Stimulated activated effector memory CD8-positive, alpha-beta T cell treated with anti-CD3 and anti-CD28 coated beads, Interleukin-12 subunit alpha, Interleukin-12 subunit beta, amount 100 ng/mL, for 72 hours (primary cell): ENCODE measurements around the gene GCN1.
A peak's percentile ranks its signal among the peaks of the same experiment; 100 is the strongest.

Experiments
- ATAC-seq: fragments of 150-1000 bp; cut with Tn5 transposase; 2 replicates; pipeline ENCODE4 v1.10.0; 2021
- DNase-seq, 2 donors: peaks; one replicate each; pipeline ENCODE4 v3.0.0; 2021 to 2022; ENCODE audit warnings: low spot score in 2 of 2
- H3K27ac Mint-ChIP-seq: one replicate; pipeline ENCODE4 v1.8.0; 2022; ENCODE audit warnings: mild to moderate bottlenecking, mixed read lengths
- H3K36me3 Mint-ChIP-seq: one replicate; pipeline ENCODE4 v1.8.0; 2022; ENCODE audit warnings: mild to moderate bottlenecking, mixed read lengths
- H3K4me1 Mint-ChIP-seq: one replicate; pipeline ENCODE4 v1.8.0; 2022; ENCODE audit warnings: mixed read lengths
- H3K4me3 Mint-ChIP-seq: one replicate; pipeline ENCODE4 v1.8.0; 2022; ENCODE audit warnings: mild to moderate bottlenecking, mixed read lengths
- H3K9me3 Mint-ChIP-seq: one replicate; pipeline ENCODE4 v1.8.0; 2022; ENCODE audit warnings: mixed read lengths

Gene GCN1

DNA sequence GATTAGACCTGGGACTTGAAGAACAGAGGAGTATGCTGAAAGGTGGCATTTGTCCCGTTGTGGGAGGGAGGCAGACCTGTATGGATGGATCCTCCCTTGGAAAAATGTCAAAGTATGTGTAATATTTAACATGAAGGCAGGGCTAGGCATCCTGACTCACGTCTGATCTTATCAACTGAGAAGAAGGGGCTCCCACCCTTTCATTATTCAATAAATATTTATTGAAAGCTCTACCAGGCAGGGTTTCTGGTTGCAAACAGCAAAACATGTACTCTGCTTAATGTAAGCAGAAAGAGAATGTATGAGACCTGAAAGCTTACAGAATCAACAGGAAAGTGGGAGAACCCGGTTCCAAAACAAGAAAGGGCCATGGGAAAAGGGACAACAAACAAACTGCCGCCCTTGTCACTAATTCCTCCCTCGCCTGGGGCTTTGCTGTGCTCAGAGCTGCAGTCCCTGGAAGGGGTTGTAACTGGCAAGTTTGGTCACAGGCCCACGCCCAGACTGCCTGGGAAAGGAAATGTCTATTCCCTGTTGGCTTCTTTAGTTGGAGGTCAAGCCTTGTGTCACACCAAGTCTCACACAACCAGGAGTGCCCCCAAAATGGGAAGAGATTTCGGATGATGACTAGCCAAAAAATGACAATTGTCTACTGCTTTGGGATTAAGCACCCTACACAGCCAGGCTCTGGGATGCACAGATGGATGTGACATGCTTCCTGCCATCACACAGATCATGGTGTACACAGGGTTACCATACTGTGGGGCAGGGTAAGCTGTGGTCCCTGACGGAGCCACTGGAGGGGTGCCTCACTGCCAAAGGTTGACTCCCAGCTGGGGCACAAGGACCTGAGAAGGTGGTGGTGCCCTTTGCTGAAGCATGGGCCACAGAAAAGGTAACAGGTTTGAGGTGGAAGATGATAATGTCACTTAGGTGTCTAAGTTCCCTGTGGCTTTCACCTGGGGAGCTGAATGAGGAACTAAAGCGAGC, 114.8 kb downstream of the GCN1 start:
- ATAC-seq: no peak
- H3K27ac Mint-ChIP-seq: no peak overlapping the region
- no peak overlapping the region for H3K4me3 Mint-ChIP-seq

GRCh38 chr12:120078868-120079267, 115.6 kb downstream of the GCN1 start:
- H3K4me3 Mint-ChIP-seq: no peak overlapping the region
- H3K27ac Mint-ChIP-seq: peak overlapping the region; percentile 82
- no peaks in the 10 kb centered on the region for H3K9me3 Mint-ChIP-seq
- DNase-seq (no peak), ATAC-seq (no peak)
- peaks cover 96% of the 10 kb centered on the region for H3K36me3 Mint-ChIP-seq
- H3K4me1 Mint-ChIP-seq: peaks cover 5% of the 10 kb centered on the region

More for the DNA sequence above, 114.8 kb downstream of the GCN1 start:
- DNase-seq: no peak
- Mint-ChIP-seq H3K4me1 (peaks cover 5% of the 10 kb centered on the region), H3K36me3 (peaks cover 96% of the 10 kb centered on the region), H3K9me3 (no peaks in the 10 kb centered on the region)

DNA sequence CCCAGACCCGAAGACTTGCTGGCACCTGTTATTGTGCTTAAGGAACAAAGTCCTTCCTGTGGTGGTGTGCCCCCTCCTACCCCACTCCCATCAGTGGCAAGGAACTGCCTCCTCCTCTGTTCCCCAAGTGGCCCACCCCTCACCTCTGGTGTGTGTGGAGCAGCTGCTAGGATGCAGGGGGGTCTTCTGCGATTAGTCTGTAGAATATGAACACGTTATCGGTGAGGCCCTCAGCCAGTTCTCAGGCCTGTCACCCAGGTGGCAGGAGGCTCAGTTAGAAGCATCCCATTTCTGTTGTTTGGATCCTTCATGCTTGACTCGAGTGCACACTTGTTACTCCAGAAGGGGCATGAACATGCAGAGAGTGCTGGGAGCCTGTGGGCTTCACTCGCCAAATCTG, 117.3 kb downstream of the GCN1 start:
- H3K4me1 Mint-ChIP-seq: peaks cover 5% of the 10 kb centered on the region
- H3K9me3 Mint-ChIP-seq: no peaks in the 10 kb centered on the region
- H3K27ac Mint-ChIP-seq: no peak overlapping the region
- peaks cover 96% of the 10 kb centered on the region for H3K36me3 Mint-ChIP-seq
- DNase-seq (no peak), ATAC-seq (no peak)
- no peak overlapping the region for H3K4me3 Mint-ChIP-seq
